GM12878 (cell line): ENCODE results near the gene SCLY. TPM values are rescaled to one million over a fixed set of nuclear protein-coding genes. Genes with fewer than 3 reads are reported as not detected.

Experiments
- ATAC-seq: fragments of 200-7000 bp; cut with Tn5 transposase; 3 replicates; pipeline ENCODE4 v1.9.1; 2020; ENCODE audit warnings: mild to moderate bottlenecking, moderate library complexity
- BruUV-seq: library from RNA; stranded (reverse); fragments of 400-500 nt; replicated peaks from 2 replicates; lab custom pipeline; 2021; lab: Mats Ljungman, UMichigan
- CTCF ChIA-PET: fragments of 300-600 bp; sonication (Branson Sonifier 250); formaldehyde crosslinking; extraction: SDS; loops from one replicate; lab custom pipeline; 2021; ENCODE audit warnings: inconsistent platforms; lab: Yijun Ruan, JAX
- POLR2A ChIA-PET: fragments of 350-600 bp; formaldehyde crosslinking; extraction: SDS; loops from one replicate; lab custom pipeline; 2021; ENCODE audit warnings: inconsistent platforms; lab: Charles Lee
- RAD21 ChIA-PET: fragments of 300-600 bp; sonication (Branson Sonifier 250); formaldehyde crosslinking; loops from one replicate; lab custom pipeline; 2023; ENCODE audit warnings: antibody characterized with exemption; ENCODE audit not compliant: unreplicated experiment; lab: Charles Lee
- SMC1A ChIA-PET: fragments of 300-600 bp; sonication (Branson Sonifier 250); formaldehyde crosslinking; loops from one replicate; lab custom pipeline; 2023; ENCODE audit not compliant: unreplicated experiment, uncharacterized antibody; lab: Charles Lee
- DNase-seq: peaks from one replicate; pipeline ENCODE4 v3.0.0-alpha.2; 2011; ENCODE audit warnings: low read depth, low spot score
- FAIRE-seq: peaks from 3 replicates; lab custom pipeline; 2011; peaks lifted over from hg19 to GRCh38; lab: Jason Lieb, UNC
- H2AFZ ChIP-seq: 2 replicates; pipeline ENCODE4 v1.6.0; 2011; ENCODE audit warnings: low read depth, low read length, control low read depth; ENCODE audit not compliant: control insufficient read depth
- H3K27ac ChIP-seq: 2 replicates; pipeline ENCODE4 v1.5.1; 2011; ENCODE audit warnings: control low read depth; ENCODE audit not compliant: control insufficient read depth, insufficient read depth
- H3K27me3 ChIP-seq, 2 experiments: replicated peaks in 1 of 2; 2 replicates each; pipeline versions ENCODE4 v1.6.0 to v1.6.1; 2011; ENCODE audit warnings: low read length in 1 of 2; ENCODE audit not compliant: control insufficient read depth in 2 of 2, insufficient read depth in 2 of 2
- H3K36me3 ChIP-seq, 2 experiments: 2 replicates each; pipeline ENCODE4 v1.5.1; 2011; ENCODE audit warnings: low read length in 1 of 2; ENCODE audit not compliant: control insufficient read depth in 2 of 2, insufficient read depth in 2 of 2
- H3K4me1 ChIP-seq: 2 replicates; pipeline ENCODE4 v1.6.1; 2011; ENCODE audit warnings: mild to moderate bottlenecking, low read length, moderate library complexity, mixed read lengths; ENCODE audit not compliant: control insufficient read depth, insufficient read depth
- H3K4me2 ChIP-seq: 2 replicates; pipeline ENCODE4 v1.6.0; 2011; ENCODE audit warnings: control low read depth; ENCODE audit not compliant: control insufficient read depth, insufficient read depth
- H3K4me3 ChIP-seq: fragments of 200-600 bp; sonication (generic); 2 replicates; pipeline ENCODE4 v1.5.1; 2016
- H3K79me2 ChIP-seq: 2 replicates; pipeline ENCODE4 v1.6.0; 2011; ENCODE audit warnings: low read length; ENCODE audit not compliant: control insufficient read depth, insufficient read depth
- H3K9ac ChIP-seq: 2 replicates; pipeline ENCODE4 v1.8.0; 2011; ENCODE audit warnings: low read length, control low read depth, mixed read lengths; ENCODE audit not compliant: control insufficient read depth, insufficient read depth
- H3K9me3 ChIP-seq: replicated peaks from 3 replicates; pipeline ENCODE4 v1.5.1; 2011; ENCODE audit warnings: mild to moderate bottlenecking, low read length; ENCODE audit not compliant: control insufficient read depth, insufficient read depth
- H4K20me1 ChIP-seq: 2 replicates; pipeline ENCODE4 v1.6.0; 2011; ENCODE audit not compliant: control insufficient read depth, insufficient read depth
- FOXK2 ChIP-seq: fragments of 450-650 bp; IDR thresholded peaks from 2 replicates; pipeline ENCODE4 v1.6.1; 2017; ENCODE audit warnings: mild to moderate bottlenecking, moderate library complexity
- IKZF2 ChIP-seq, 2 experiments: fragments of 450-650 bp; IDR thresholded peaks; 2 replicates each; pipeline ENCODE4 v1.6.1; 2017; ENCODE audit warnings: mild to moderate bottlenecking in 2 of 2, moderate library complexity in 2 of 2
- POLR2A ChIP-seq: IDR thresholded peaks from 2 replicates; pipeline ENCODE4 v1.6.1; 2011; ENCODE audit warnings: low read depth, mild to moderate bottlenecking, low read length
- ZNF274 ChIP-seq: IDR thresholded peaks from one replicate; pipeline ENCODE4 v1.8.0; 2011; ENCODE audit not compliant: insufficient read length, insufficient read depth
- ZSCAN29 ChIP-seq: fragments of 450-650 bp; IDR thresholded peaks from 2 replicates; pipeline ENCODE4 v1.6.1; 2017; ENCODE audit warnings: mild to moderate bottlenecking, moderate library complexity
- WGBS: methylation state at CpG from one replicate; pipeline ENCODE4 v1.1.6; 2016; ENCODE audit warnings: low lambda C conversion rate; ENCODE audit not compliant: insufficient replicate concordance, insufficient coverage; ENCODE audit errors: missing lambda C conversion rate; 5-methylcytosine and 5-hydroxymethylcytosine counted together
- in situ Hi-C: fragments of 300-500 bp; cut with MboI; formaldehyde crosslinking; loops from 9 replicates; pipeline ENCODE4 v1.14.3; 2018; ENCODE audit warnings: mixed read lengths
- intact Hi-C: fragments of 100-400 bp; cut with micrococcal nuclease; formaldehyde crosslinking; loops from one replicate; pipeline ENCODE4 v1.14.2; 2022; ENCODE audit not compliant: unreplicated experiment
- polyA plus RNA-seq, 11 experiments: library from polyadenylated mRNA; depleted of rRNA in 4 of 11; unstranded in 6 of 11; stranded (reverse) in 5 of 11; fragments of >200 nt; fragmentation: Nextera tagmentation in 4 of 11; fragmentation: Illumina TruSeq in 1 of 11; extraction: Ambion mirVana in 4 of 11; extraction: Trizol in 1 of 11; gene quantifications; 1 replicate in 1 of 11; 2 replicates in 10 of 11; pipeline versions ENCODE4 v1.2.1 to v1.2.3, GENCODE V29; 2011 to 2016; ENCODE audit warnings: inconsistent platforms in 2 of 11, missing spikeins in 2 of 11, low read depth in 1 of 11
- total RNA-seq, 4 experiments: library from RNA; depleted of rRNA in 3 of 4; stranded (reverse); fragments of >200 nt in 3 of 4; fragmentation: Illumina TruSeq in 1 of 4; extraction: Trizol in 1 of 4; gene quantifications; 2 replicates each; pipeline versions ENCODE4 v1.2.1 to v1.2.3, GENCODE V29; 2013 to 2021
- TF ChIP-seq, protein P1 (sequence below): IDR thresholded peaks from 2 replicates; pipeline ENCODE4 v1.6.1; 2012; ENCODE audit warnings: low read length, inconsistent platforms
- TF ChIP-seq, protein P2 (sequence below): fragments of 450-650 bp; IDR thresholded peaks from 2 replicates; pipeline ENCODE4 v1.6.1; 2017; ENCODE audit warnings: mild to moderate bottlenecking, moderate library complexity

SCLY gene
- total and polyA plus RNA-seq, 10 of the 15 experiments (the other 5 are each of a cell fraction or from before 2014, with no cell fraction given): 3.3 to 49.1 (median 32.3) TPM

GRCh38 chr2:238113611-238114010 lies 52.8 kb downstream of the SCLY start:
- Histone ChIP-seq H3K36me3 (no peaks in the 10 kb centered on the region), H4K20me1 (no peaks in the 10 kb centered on the region), H2AFZ (no peak overlapping the region), H3K9ac (no peak overlapping the region), H3K27ac (no peak overlapping the region), H3K4me1 (peaks cover 4% of the 10 kb centered on the region), H3K27me3 (no peaks in the 10 kb centered on the region), H3K4me2 (no peak overlapping the region), H3K4me3 (no peak overlapping the region), H3K79me2 (no peaks in the 10 kb centered on the region), H3K9me3 (no peaks in the 10 kb centered on the region; the same call in 2 of the 3 replicates)
- TF ChIP-seq, protein P1, sequence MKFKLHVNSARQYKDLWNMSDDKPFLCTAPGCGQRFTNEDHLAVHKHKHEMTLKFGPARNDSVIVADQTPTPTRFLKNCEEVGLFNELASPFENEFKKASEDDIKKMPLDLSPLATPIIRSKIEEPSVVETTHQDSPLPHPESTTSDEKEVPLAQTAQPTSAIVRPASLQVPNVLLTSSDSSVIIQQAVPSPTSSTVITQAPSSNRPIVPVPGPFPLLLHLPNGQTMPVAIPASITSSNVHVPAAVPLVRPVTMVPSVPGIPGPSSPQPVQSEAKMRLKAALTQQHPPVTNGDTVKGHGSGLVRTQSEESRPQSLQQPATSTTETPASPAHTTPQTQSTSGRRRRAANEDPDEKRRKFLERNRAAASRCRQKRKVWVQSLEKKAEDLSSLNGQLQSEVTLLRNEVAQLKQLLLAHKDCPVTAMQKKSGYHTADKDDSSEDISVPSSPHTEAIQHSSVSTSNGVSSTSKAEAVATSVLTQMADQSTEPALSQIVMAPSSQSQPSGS: no peak
- TF ChIP-seq IKZF2 (IDR thresholded peaks at IDR 0.05) (no peak), ZSCAN29 (no peak), FOXK2 (no peak), ZNF274 (no peak), POLR2A (no peak)
- TF ChIP-seq, protein P2, sequence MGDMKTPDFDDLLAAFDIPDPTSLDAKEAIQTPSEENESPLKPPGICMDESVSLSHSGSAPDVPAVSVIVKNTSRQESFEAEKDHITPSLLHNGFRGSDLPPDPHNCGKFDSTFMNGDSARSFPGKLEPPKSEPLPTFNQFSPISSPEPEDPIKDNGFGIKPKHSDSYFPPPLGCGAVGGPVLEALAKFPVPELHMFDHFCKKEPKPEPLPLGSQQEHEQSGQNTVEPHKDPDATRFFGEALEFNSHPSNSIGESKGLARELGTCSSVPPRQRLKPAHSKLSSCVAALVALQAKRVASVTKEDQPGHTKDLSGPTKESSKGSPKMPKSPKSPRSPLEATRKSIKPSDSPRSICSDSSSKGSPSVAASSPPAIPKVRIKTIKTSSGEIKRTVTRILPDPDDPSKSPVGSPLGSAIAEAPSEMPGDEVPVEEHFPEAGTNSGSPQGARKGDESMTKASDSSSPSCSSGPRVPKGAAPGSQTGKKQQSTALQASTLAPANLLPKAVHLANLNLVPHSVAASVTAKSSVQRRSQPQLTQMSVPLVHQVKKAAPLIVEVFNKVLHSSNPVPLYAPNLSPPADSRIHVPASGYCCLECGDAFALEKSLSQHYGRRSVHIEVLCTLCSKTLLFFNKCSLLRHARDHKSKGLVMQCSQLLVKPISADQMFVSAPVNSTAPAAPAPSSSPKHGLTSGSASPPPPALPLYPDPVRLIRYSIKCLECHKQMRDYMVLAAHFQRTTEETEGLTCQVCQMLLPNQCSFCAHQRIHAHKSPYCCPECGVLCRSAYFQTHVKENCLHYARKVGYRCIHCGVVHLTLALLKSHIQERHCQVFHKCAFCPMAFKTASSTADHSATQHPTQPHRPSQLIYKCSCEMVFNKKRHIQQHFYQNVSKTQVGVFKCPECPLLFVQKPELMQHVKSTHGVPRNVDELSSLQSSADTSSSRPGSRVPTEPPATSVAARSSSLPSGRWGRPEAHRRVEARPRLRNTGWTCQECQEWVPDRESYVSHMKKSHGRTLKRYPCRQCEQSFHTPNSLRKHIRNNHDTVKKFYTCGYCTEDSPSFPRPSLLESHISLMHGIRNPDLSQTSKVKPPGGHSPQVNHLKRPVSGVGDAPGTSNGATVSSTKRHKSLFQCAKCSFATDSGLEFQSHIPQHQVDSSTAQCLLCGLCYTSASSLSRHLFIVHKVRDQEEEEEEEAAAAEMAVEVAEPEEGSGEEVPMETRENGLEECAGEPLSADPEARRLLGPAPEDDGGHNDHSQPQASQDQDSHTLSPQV: no peak
- no peak for FAIRE-seq
- POLR2A ChIA-PET: no interaction called here
- in situ Hi-C loops: no loop called here
- no peak for DNase-seq
- CTCF ChIA-PET: no interaction called here
- RAD21 ChIA-PET: no interaction called here
- intact Hi-C loops: no loop called here
- BruUV-seq: no TSS peak
- 81% methylated on average over 13 of the region's 13 CpGs for WGBS
- ATAC-seq: no peak
- SMC1A ChIA-PET: no interaction called here
